K562 (cell line): ENCODE data around the gene LRP1B. TPM values are rescaled to one million over a fixed set of nuclear protein-coding genes. Genes with fewer than 3 reads are reported as not detected.

ENCODE experiments used
- ATAC-seq: fragments of 200-7000 bp; cut with Tn5 transposase; 3 replicates; pipeline ENCODE4 v1.9.1; 2020; ENCODE audit warnings: moderate library complexity
- BruUV-seq: library from RNA; stranded (reverse); fragments of 400-500 nt; replicated peaks from 2 replicates; lab custom pipeline; 2021; lab: Mats Ljungman, UMichigan
- CTCF ChIA-PET: fragments of 300-600 bp; formaldehyde crosslinking; extraction: SDS; loops from one replicate; lab custom pipeline; 2021; ENCODE audit warnings: low intra/inter-chr PET ratio; lab: Yijun Ruan, JAX
- POLR2A ChIA-PET: fragments of 300-600, 350-650 bp; sonication (Branson Sonifier 250); formaldehyde crosslinking; extraction: SDS; loops from one replicate; lab custom pipeline; 2021; ENCODE audit warnings: antibody characterized with exemption, inconsistent platforms; lab: Yijun Ruan, JAX
- DNase-seq, 4 experiments: peaks; one replicate each; pipeline versions ENCODE4 v3.0.0 to v3.0.0-alpha.2; 2011 to 2018; ENCODE audit warnings: low spot score in 3 of 4, mixed read lengths in 3 of 4; ENCODE audit errors: extremely low read depth in 1 of 4
- FAIRE-seq: peaks from 2 replicates; lab custom pipeline; 2011; peaks lifted over from hg19 to GRCh38; lab: Jason Lieb, UNC
- H2AFZ ChIP-seq: 2 replicates; pipeline ENCODE4 v1.6.0; 2011; ENCODE audit warnings: low read depth, low read length, control low read depth, inconsistent platforms
- H3K27ac ChIP-seq: fragments of 200-600 bp; 3 replicates; pipeline ENCODE4 v1.8.0; 2011; ENCODE audit warnings: low read depth, mild to moderate bottlenecking, control low read depth, inconsistent platforms, low read length, moderate library complexity, mixed read lengths; ENCODE audit errors: extremely low read depth
- H3K27me3 ChIP-seq, 2 experiments: fragments of 300-600 bp in 1 of 2; 2 replicates in 1 of 2; 3 replicates in 1 of 2; pipeline versions ENCODE4 v1.6.0 to v1.8.0; 2011; ENCODE audit warnings: inconsistent platforms in 2 of 2, low read length in 2 of 2, mild to moderate bottlenecking in 1 of 2, mixed read lengths in 1 of 2, moderate library complexity in 1 of 2; ENCODE audit not compliant: control insufficient read depth in 2 of 2, insufficient read depth in 2 of 2
- H3K36me3 ChIP-seq: fragments of 300-600 bp; 3 replicates; pipeline ENCODE4 v1.8.0; 2011; ENCODE audit warnings: mild to moderate bottlenecking, low read length, inconsistent platforms; ENCODE audit not compliant: control insufficient read depth, insufficient read depth
- H3K4me1 ChIP-seq, 2 experiments: fragments of 200-600 bp in 1 of 2; replicated peaks in 1 of 2; 2 replicates in 1 of 2; 3 replicates in 1 of 2; pipeline versions ENCODE4 v1.5.1 to v1.8.0; 2011; ENCODE audit warnings: inconsistent platforms in 2 of 2, low read length in 2 of 2, mild to moderate bottlenecking in 1 of 2, mixed read lengths in 1 of 2, moderate library complexity in 1 of 2; ENCODE audit not compliant: control insufficient read depth in 2 of 2, insufficient read depth in 2 of 2
- H3K4me2 ChIP-seq: 2 replicates; pipeline ENCODE4 v1.6.1; 2011; ENCODE audit warnings: low read length, control low read depth, inconsistent platforms, mixed read lengths; ENCODE audit not compliant: insufficient read depth
- H3K4me3 ChIP-seq: fragments of 200-600 bp; sonication (generic), shearing (Covaris generic); 2 replicates; pipeline ENCODE4 v1.5.1; 2016; ENCODE audit warnings: control low read depth, inconsistent platforms
- H3K79me2 ChIP-seq: fragments of 200-600 bp; 3 replicates; pipeline ENCODE4 v1.8.0; 2011; ENCODE audit warnings: low read length, inconsistent platforms; ENCODE audit not compliant: control insufficient read depth, insufficient read depth
- H3K9ac ChIP-seq, 2 experiments: 2 replicates each; pipeline versions ENCODE4 v1.6.0 to v1.6.1; 2011; ENCODE audit warnings: low read depth in 2 of 2, low read length in 2 of 2, control low read depth in 1 of 2, inconsistent platforms in 1 of 2, mild to moderate bottlenecking in 1 of 2, mixed read lengths in 1 of 2; ENCODE audit not compliant: insufficient read depth in 1 of 2
- H3K9me1 ChIP-seq: one replicate; pipeline ENCODE4 v1.6.0; 2011; ENCODE audit warnings: inconsistent platforms, mild to moderate bottlenecking, low read length, moderate library complexity; ENCODE audit not compliant: control insufficient read depth, insufficient read depth
- H3K9me3 ChIP-seq: replicated peaks from 2 replicates; pipeline ENCODE4 v1.5.1; 2011; ENCODE audit warnings: low read depth, low read length, inconsistent platforms; ENCODE audit not compliant: control insufficient read depth, insufficient read depth
- H4K20me1 ChIP-seq: replicated peaks from 2 replicates; pipeline ENCODE4 v1.6.1; 2011; ENCODE audit warnings: low read length, inconsistent platforms, mixed read lengths; ENCODE audit not compliant: control insufficient read depth, insufficient read depth
- ATF1 ChIP-seq, 2 experiments: fragments of 450-650 bp in 1 of 2; IDR thresholded peaks; 2 replicates each; pipeline ENCODE4 v1.6.1; 2016; ENCODE audit warnings: missing compliant biosample characterization in 1 of 2, missing genetic modification characterization in 1 of 2
- ESRRB ChIP-seq: fragments of 250-450 bp; sonication (Bioruptor Pico); IDR thresholded peaks from 2 replicates; pipeline ENCODE4 v1.5.0; 2020; ENCODE audit warnings: mild to moderate bottlenecking, moderate library complexity, borderline replicate concordance
- ETV1 ChIP-seq: fragments of 450-650 bp; conservative IDR thresholded peaks from 2 replicates; pipeline ENCODE4 v1.6.1; 2016; ENCODE audit warnings: missing genetic modification characterization, control low read depth, low read depth, missing compliant biosample characterization
- HDGF ChIP-seq: fragments of 450-650 bp; IDR thresholded peaks from 2 replicates; pipeline ENCODE4 v1.6.1; 2016
- PTBP1 ChIP-seq: fragments of 200-400 bp; formaldehyde crosslinking; IDR thresholded peaks from 2 replicates; pipeline ENCODE4 v1.6.1; 2017; ENCODE audit warnings: low read depth, low read length
- ZNF384 ChIP-seq: IDR thresholded peaks from 2 replicates; pipeline ENCODE4 v1.6.1; 2012; ENCODE audit warnings: low read depth, low read length, improper control_type of control experiment
- WGBS: fragments of 100-300 bp; shearing (Covaris generic); methylation state at CpG from one replicate; pipeline ENCODE4 v1.1.6; 2016; ENCODE audit warnings: low coverage, mixed read lengths; ENCODE audit not compliant: insufficient coverage; ENCODE audit errors: missing lambda C conversion rate; 5-methylcytosine and 5-hydroxymethylcytosine counted together
- in situ Hi-C: fragments of 300-500 bp; cut with MboI; formaldehyde crosslinking; loops from 4 replicates; pipeline ENCODE4 v1.15.0; 2018; ENCODE audit warnings: inconsistent platforms, mixed read lengths
- intact Hi-C: fragments of 100-400 bp; cut with micrococcal nuclease; formaldehyde crosslinking; loops from 2 replicates; pipeline ENCODE4 v1.14.2; 2022
- polyA plus RNA-seq, 8 experiments: library from polyadenylated mRNA; depleted of rRNA in 4 of 8; stranded (reverse) in 5 of 8; unstranded in 3 of 8; fragments of >200 nt; fragmentation: Nextera tagmentation in 2 of 8; fragmentation: Illumina TruSeq in 1 of 8; extraction: Ambion mirVana in 2 of 8; extraction: Trizol in 1 of 8; gene quantifications; 2 replicates each; pipeline versions ENCODE4 v1.2.1 to v1.2.3, GENCODE V29; 2011 to 2014; ENCODE audit warnings: inconsistent platforms in 1 of 8, missing spikeins in 1 of 8
- total RNA-seq, 7 experiments: library from RNA; depleted of rRNA in 6 of 7; stranded (reverse); fragments of >200 nt in 6 of 7; fragmentation: Illumina TruSeq in 2 of 7; extraction: Trizol in 2 of 7; gene quantifications; 2 replicates each; pipeline versions ENCODE4 v1.2.1 to v1.2.3, GENCODE V29; 2011 to 2021; ENCODE audit warnings: low replicate concordance in 1 of 7
- TF ChIP-seq, protein P1 (sequence below): fragments of 450-650 bp; formaldehyde crosslinking; IDR thresholded peaks from 2 replicates; pipeline ENCODE4 v1.4.0; 2022; ENCODE audit warnings: missing genetic modification characterization
- TF ChIP-seq, protein P2 (sequence below): fragments of 250-450 bp; sonication (Bioruptor Pico); IDR thresholded peaks from 2 replicates; pipeline ENCODE4 v1.5.0; 2021
- TF ChIP-seq, protein P3 (sequence below): fragments of 200-800 bp; sonication (Bioruptor generic); IDR thresholded peaks from 2 replicates; pipeline ENCODE4 v1.6.1; 2017; ENCODE audit warnings: missing genetic modification characterization, missing compliant biosample characterization
- TF ChIP-seq, protein P4 (sequence below): sonication (generic); formaldehyde crosslinking; IDR thresholded peaks from 2 replicates; pipeline ENCODE4 v1.8.0; 2022; ENCODE audit warnings: missing genetic modification reagents, mild to moderate bottlenecking, borderline replicate concordance

Gene LRP1B
- total and polyA plus RNA-seq, 9 of the 15 experiments (the other 6 are each of a cell fraction or from before 2014, with no cell fraction given): not detected

DNA sequence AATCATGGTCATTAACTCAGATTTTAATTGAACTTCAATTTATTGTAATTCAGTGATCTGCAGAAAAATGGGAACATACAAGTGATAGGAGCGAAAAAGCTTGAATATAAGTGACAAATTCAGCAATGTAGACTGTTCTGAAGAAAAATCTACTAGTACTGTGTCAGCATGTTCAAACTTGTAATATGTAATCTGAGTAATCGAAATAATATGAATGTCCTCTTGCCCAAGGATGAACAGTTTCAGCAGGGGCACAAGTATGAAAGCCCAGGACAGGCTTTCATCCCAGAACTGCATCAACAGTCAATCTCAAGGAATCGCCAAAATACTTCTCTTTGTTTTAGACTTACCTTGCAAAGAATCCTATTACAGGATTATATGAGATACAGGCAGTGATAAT is 1110.5 kb downstream of the LRP1B start:
- TF ChIP-seq, protein P1, sequence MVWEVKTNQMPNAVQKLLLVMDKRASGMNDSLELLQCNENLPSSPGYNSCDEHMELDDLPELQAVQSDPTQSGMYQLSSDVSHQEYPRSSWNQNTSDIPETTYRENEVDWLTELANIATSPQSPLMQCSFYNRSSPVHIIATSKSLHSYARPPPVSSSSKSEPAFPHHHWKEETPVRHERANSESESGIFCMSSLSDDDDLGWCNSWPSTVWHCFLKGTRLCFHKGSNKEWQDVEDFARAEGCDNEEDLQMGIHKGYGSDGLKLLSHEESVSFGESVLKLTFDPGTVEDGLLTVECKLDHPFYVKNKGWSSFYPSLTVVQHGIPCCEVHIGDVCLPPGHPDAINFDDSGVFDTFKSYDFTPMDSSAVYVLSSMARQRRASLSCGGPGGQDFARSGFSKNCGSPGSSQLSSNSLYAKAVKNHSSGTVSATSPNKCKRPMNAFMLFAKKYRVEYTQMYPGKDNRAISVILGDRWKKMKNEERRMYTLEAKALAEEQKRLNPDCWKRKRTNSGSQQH: no peak
- Histone ChIP-seq H3K4me3 (no peak overlapping the region), H3K79me2 (no peaks in the 10 kb centered on the region), H2AFZ (no peak overlapping the region), H3K9ac (no peak overlapping the region), H3K9me1 (no peaks in the 10 kb centered on the region), H3K36me3 (no peaks in the 10 kb centered on the region), H3K4me1 (no peaks in the 10 kb centered on the region), H3K4me2 (no peak overlapping the region), H4K20me1 (no peaks in the 10 kb centered on the region), H3K27me3 (no peaks in the 10 kb centered on the region), H3K9me3 (no peaks in the 10 kb centered on the region), H3K27ac (no peak overlapping the region)
- 0% methylated on average over 3 of the region's 3 CpGs for WGBS
- ATAC-seq (no peak), FAIRE-seq (no peak), DNase-seq (no peak)
- ChIA-PET CTCF (no interaction called here), POLR2A (no interaction called here)
- intact Hi-C loops: no loop called here
- in situ Hi-C loops: no loop called here
- BruUV-seq: no TSS peak

DNA sequence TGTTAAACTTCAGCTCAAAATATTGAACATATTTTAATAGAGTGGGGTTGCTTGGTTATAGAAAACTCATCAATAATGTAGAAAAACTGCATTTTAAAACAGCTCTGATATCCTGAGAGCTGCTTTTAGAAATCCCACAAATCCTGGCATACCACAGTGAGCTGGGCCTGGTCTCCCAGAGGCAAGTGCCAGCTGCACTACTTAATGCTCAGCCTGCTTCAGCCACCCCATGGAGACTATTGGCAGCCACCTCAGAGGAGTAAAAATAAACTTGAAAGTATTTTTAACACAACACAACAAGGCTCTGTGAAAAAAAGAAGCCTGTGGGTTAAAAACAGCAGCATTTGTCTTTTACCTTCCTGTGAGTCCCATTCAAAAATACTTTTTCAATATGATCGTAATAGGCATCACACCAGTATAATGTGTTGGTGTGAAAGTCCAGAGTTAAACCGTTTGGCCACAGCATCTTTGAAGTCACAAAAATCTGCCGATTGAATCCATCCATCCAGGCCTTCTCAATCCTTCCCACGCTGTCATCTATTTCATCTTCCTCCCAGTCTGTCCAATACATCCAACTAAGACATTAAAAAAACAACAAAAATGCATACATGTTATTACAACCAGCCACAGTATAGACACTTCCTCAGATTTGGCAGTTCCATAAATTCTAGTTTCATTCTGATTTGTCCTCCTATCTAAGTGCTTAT is 1115.3 kb downstream of the LRP1B start:
- Histone ChIP-seq H3K4me1 (no peaks in the 10 kb centered on the region), H3K9me3 (no peaks in the 10 kb centered on the region), H3K36me3 (no peaks in the 10 kb centered on the region), H3K4me3 (no peak overlapping the region), H4K20me1 (no peaks in the 10 kb centered on the region), H3K27ac (no peak overlapping the region), H2AFZ (no peak overlapping the region), H3K79me2 (no peaks in the 10 kb centered on the region), H3K4me2 (no peak overlapping the region), H3K9me1 (no peaks in the 10 kb centered on the region), H3K27me3 (no peaks in the 10 kb centered on the region), H3K9ac (no peak overlapping the region)
- CTCF ChIA-PET: interaction anchor here (0.6 kb wide), 1 partner anchor 20 kb away, joined by 3 read pairs; no protein-coding TSS in a partner anchor
- no peak for ATAC-seq
- POLR2A ChIA-PET: no interaction called here
- FAIRE-seq: no peak
- BruUV-seq: no TSS peak
- WGBS: 0% methylated on average over 4 of the region's 4 CpGs
- no peak for DNase-seq
- intact Hi-C loops: no loop called here
- in situ Hi-C loops: no loop called here
- TF ChIP-seq, protein P2, sequence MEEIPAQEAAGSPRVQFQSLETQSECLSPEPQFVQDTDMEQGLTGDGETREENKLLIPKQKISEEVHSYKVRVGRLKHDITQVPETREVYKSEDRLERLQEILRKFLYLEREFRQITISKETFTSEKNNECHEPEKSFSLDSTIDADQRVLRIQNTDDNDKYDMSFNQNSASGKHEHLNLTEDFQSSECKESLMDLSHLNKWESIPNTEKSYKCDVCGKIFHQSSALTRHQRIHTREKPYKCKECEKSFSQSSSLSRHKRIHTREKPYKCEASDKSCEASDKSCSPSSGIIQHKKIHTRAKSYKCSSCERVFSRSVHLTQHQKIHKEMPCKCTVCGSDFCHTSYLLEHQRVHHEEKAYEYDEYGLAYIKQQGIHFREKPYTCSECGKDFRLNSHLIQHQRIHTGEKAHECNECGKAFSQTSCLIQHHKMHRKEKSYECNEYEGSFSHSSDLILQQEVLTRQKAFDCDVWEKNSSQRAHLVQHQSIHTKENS (CRISPR knock-in tag): no peak
- TF ChIP-seq, protein P3, sequence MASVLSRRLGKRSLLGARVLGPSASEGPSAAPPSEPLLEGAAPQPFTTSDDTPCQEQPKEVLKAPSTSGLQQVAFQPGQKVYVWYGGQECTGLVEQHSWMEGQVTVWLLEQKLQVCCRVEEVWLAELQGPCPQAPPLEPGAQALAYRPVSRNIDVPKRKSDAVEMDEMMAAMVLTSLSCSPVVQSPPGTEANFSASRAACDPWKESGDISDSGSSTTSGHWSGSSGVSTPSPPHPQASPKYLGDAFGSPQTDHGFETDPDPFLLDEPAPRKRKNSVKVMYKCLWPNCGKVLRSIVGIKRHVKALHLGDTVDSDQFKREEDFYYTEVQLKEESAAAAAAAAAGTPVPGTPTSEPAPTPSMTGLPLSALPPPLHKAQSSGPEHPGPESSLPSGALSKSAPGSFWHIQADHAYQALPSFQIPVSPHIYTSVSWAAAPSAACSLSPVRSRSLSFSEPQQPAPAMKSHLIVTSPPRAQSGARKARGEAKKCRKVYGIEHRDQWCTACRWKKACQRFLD (CRISPR knock-in tag): no peak
- TF ChIP-seq ESRRB (CRISPR knock-in tag) (no peak), HDGF (no peak), ZNF384 (no peak), ETV1 (tag) (no peak), PTBP1 (no peak), ATF1 (CRISPR knock-in tag; IDR thresholded peaks at IDR 0.05) (no peak), ATF1 (tag; IDR thresholded peaks at IDR 0.05) (no peak)
- TF ChIP-seq, protein P4, sequence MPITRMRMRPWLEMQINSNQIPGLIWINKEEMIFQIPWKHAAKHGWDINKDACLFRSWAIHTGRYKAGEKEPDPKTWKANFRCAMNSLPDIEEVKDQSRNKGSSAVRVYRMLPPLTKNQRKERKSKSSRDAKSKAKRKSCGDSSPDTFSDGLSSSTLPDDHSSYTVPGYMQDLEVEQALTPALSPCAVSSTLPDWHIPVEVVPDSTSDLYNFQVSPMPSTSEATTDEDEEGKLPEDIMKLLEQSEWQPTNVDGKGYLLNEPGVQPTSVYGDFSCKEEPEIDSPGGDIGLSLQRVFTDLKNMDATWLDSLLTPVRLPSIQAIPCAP (CRISPR knock-in tag): no peak
